ENCODE results near the gene SPTBN1. TPM values are rescaled to one million over a fixed set of nuclear protein-coding genes. Genes with fewer than 3 reads are reported as not detected.

Gene SPTBN1
- total and polyA plus RNA-seq, 2 of the 4 experiments (the other 2 are of a cell fraction), result 49.1 to 241 TPM

- TF ChIP-seq ELK1 (IDR thresholded peaks at IDR 0.05; ENCODE audit: borderline replicate concordance, low read depth, low read length) (no peak), CEBPB (IDR thresholded peaks at IDR 0.05; ENCODE audit: low read depth, low read length) (no peak), FOS (IDR thresholded peaks at IDR 0.05; ENCODE audit: low read depth, low read length) (no peak), MAFK (IDR thresholded peaks at IDR 0.05; ENCODE audit: low read depth, low read length) (no peak), SMC3 (IDR thresholded peaks at IDR 0.05; ENCODE audit: low read depth, low read length) (no peak)
- in situ Hi-C loops (cut with MboI; ENCODE audit: low sequenced_read_pairs) (no loop called here), dilution Hi-C loops (cut with HindIII; ENCODE audit: low sequenced_read_pairs, unreplicated experiment) (no loop called here), intact Hi-C loops (cut with micrococcal nuclease) (no loop called here)
- H3K9ac ChIP-seq (ENCODE audit: low read depth, low read length), result no peak overlapping the region
- H2AK9ac ChIP-seq (replicated peaks; ENCODE audit: low read depth, low read length, poor library complexity), result no peak overlapping the region
- no peak overlapping the region for H4K91ac ChIP-seq (ENCODE audit: insufficient read depth, low read depth, low read length)
- ATAC-seq (ENCODE audit: low read depth) (no peak), DNase-seq (no peak)
- H3K14ac ChIP-seq (replicated peaks; ENCODE audit: low read depth, low read length), result no peak overlapping the region
- no peak overlapping the region for H3K4me3 ChIP-seq (ENCODE audit: insufficient read depth, low read depth, low read length)
- no peaks in the 10 kb centered on the region for H3K36me3 ChIP-seq (ENCODE audit: control insufficient read depth, insufficient read depth, low read length)
- H3K4ac ChIP-seq (ENCODE audit: low read depth, low read length), result no peak overlapping the region
- H2AFZ ChIP-seq (replicated peaks; ENCODE audit: low read length, poor library complexity), result no peak overlapping the region
- H2BK20ac ChIP-seq (ENCODE audit: low read depth, low read length), result no peak overlapping the region
- no peak overlapping the region for H4K5ac ChIP-seq (ENCODE audit: low read depth, low read length)
- H3K4me1 ChIP-seq (ENCODE audit: control insufficient read depth, insufficient read depth, low read length), result 0 out of 2 replicates have a peak, but pooled peaks cover 2% of the 10 kb centered on the region
- WGBS, 2 experiments (ENCODE audit: extremely low coverage in 2 of 2, insufficient read length in 1 of 2), result no CpG with 5 or more reads among the region's 6 CpGs
- H2BK5ac ChIP-seq (ENCODE audit: low read depth, low read length, poor library complexity, severe bottlenecking), result no peak overlapping the region
- H4K20me1 ChIP-seq (ENCODE audit: insufficient read depth, low read length), result peaks cover 29% of the 10 kb centered on the region; the same call in 1 of the 2 replicates
- H2BK15ac ChIP-seq (ENCODE audit: low read depth, low read length), result no peak overlapping the region
- no peak overlapping the region; the same call in 1 of the 2 replicates for H2AK5ac ChIP-seq (ENCODE audit: low read depth, low read length)
- no TSS peak for BruUV-seq (replicated peaks)
- H3K9me3 ChIP-seq (ENCODE audit: control insufficient read depth, insufficient read depth, low read length), result no peaks in the 10 kb centered on the region
- peaks cover 12% of the 10 kb centered on the region for H3K9me1 ChIP-seq (ENCODE audit: insufficient read depth, low read length)
- H4K8ac ChIP-seq (ENCODE audit: low read depth in 2 of 2, low read length in 2 of 2), result no peak overlapping the region
- POLR2A ChIA-PET (ENCODE audit: unreplicated experiment), result no interaction called here
- H3K27ac ChIP-seq (ENCODE audit: insufficient read depth, low read length), result no peak overlapping the region
- H3K18ac ChIP-seq (ENCODE audit: low read depth, low read length), result no peak overlapping the region
- no peak overlapping the region for H3K23ac ChIP-seq (ENCODE audit: low read depth, low read length)
- H3K56ac ChIP-seq (ENCODE audit: extremely low read depth, insufficient read depth, low read length), result no peak overlapping the region
- CTCF ChIA-PET, result interaction anchor here (0.6 kb wide), 1 partner anchor 457 kb away, joined by 3 read pairs; no protein-coding TSS in a partner anchor
- H3K4me2 ChIP-seq (ENCODE audit: low read depth, low read length), result no peak overlapping the region
- no peaks in the 10 kb centered on the region for H3K27me3 ChIP-seq (ENCODE audit: control insufficient read depth, insufficient read depth, low read length)
- H2BK120ac ChIP-seq (ENCODE audit: low read depth, low read length), result no peak overlapping the region
- H3K79me1 ChIP-seq (ENCODE audit: low read depth in 1 of 2, low read length in 2 of 2), result peaks cover 59 to 78% of the 10 kb centered on the region in 2 experiments
These were observed 83.6 kb downstream of the SPTBN1 start for GRCh38 chr2:54539683-54540082.

Measured in IMR-90 (cell line).